AG04450 (cell line): Measurements from ENCODE around the gene FITM2. TPM values are rescaled to one million over a fixed set of nuclear protein-coding genes. Genes with fewer than 3 reads are reported as not detected.

Experiments used
- CTCF ChIA-PET: fragments of 300-600, 350-600 bp; formaldehyde crosslinking; extraction: SDS; loops from one replicate; lab custom pipeline; 2022; ENCODE audit warnings: antibody characterized with exemption, inconsistent platforms; lab: Charles Lee
- POLR2A ChIA-PET: fragments of 350-600 bp; formaldehyde crosslinking; extraction: SDS; loops from one replicate; lab custom pipeline; 2021; ENCODE audit warnings: antibody characterized with exemption, inconsistent platforms; lab: Yijun Ruan, JAX
- DNase-seq: peaks from one replicate; pipeline ENCODE4 v3.0.0-alpha.2; 2011; ENCODE audit warnings: low read depth, low spot score
- H3K27ac ChIP-seq: one replicate; pipeline ENCODE4 v1.5.1; 2012; ENCODE audit warnings: low read depth, low read length, control low read depth
- H3K27me3 ChIP-seq: one replicate; pipeline ENCODE4 v1.6.0; 2012; ENCODE audit warnings: low read length; ENCODE audit not compliant: control insufficient read depth, insufficient read depth
- H3K4me3 ChIP-seq: 2 replicates; pipeline ENCODE4 v1.5.1; 2011; ENCODE audit warnings: mild to moderate bottlenecking, low read depth, low read length, control low read depth
- H3K9me3 ChIP-seq: 2 replicates; pipeline ENCODE4 v1.5.1; 2012; ENCODE audit warnings: low read length; ENCODE audit not compliant: control insufficient read depth, insufficient read depth
- CTCF ChIP-seq: IDR thresholded peaks from 2 replicates; pipeline ENCODE4 v1.5.1; 2011; ENCODE audit warnings: low read depth, low read length, control low read depth, inconsistent platforms
- polyA plus RNA-seq: library from polyadenylated mRNA; depleted of rRNA; stranded (reverse); fragments of >200 nt; gene quantifications from 2 replicates; pipeline ENCODE4 v1.2.3, GENCODE V29; 2011

The FITM2 gene
- polyA plus RNA-seq, 1 experiment, result 4.4 TPM

- TF ChIP-seq CTCF, result no peak
- Histone ChIP-seq H3K27me3 (peaks cover 11% of the 10 kb centered on the region), H3K27ac (no peak overlapping the region), H3K4me3 (no peak overlapping the region), H3K9me3 (no peaks in the 10 kb centered on the region)
- CTCF ChIA-PET, result interaction anchor here (1.3 to 1.4 kb wide), 2 partner anchors 32 to 126 kb away, joined by 4 to 5 read pairs; no protein-coding TSS in a partner anchor
- POLR2A ChIA-PET, result no interaction called here
- DNase-seq, result no peak
Observed at GRCh38 chr20:44343162-44343675, 32.2 kb upstream of the FITM2 start.

- no peak for DNase-seq
- CTCF ChIA-PET, result interaction anchor here (1.2 to 1.4 kb wide), 3 partner anchors 31 to 125 kb away, joined by 4 to 5 read pairs (median 5); no protein-coding TSS in a partner anchor
Observed at GRCh38 chr20:44342248-44342647, 31.2 kb upstream of the FITM2 start.

GRCh38 chr20:44336725-44337380 lies 25.9 kb upstream of the FITM2 start, which contains the start of gene R3HDML:
Gene R3HDML (plus strand): TSS chr20:44337043. CDS start chr20:44337158, 115 bp downstream.
- CTCF ChIA-PET, result no interaction called here
- peaks cover 30% of the 10 kb centered on the region for H3K27me3 ChIP-seq
- H3K27ac ChIP-seq, result no peak within 1 kb of the TSS
- no peak within 1 kb of the TSS for H3K4me3 ChIP-seq
- H3K9me3 ChIP-seq, result no peaks in the 10 kb centered on the region
- POLR2A ChIA-PET, result no interaction called here
- no peak for TF ChIP-seq CTCF
- no peak for DNase-seq

More at GRCh38 chr20:44342248-44342647, 31.2 kb upstream of the FITM2 start:
- no peak overlapping the region for H3K4me3 ChIP-seq
- no peaks in the 10 kb centered on the region for H3K9me3 ChIP-seq
- TF ChIP-seq CTCF, result no peak
- POLR2A ChIA-PET, result no interaction called here
- H3K27me3 ChIP-seq, result peaks cover 16% of the 10 kb centered on the region
- H3K27ac ChIP-seq, result no peak overlapping the region

- H3K9me3 ChIP-seq, result no peaks in the 10 kb centered on the region
- ChIA-PET CTCF (no interaction called here), POLR2A (no interaction called here)
- H3K27me3 ChIP-seq, result peaks cover 30% of the 10 kb centered on the region
- no peak for TF ChIP-seq CTCF
- H3K4me3 ChIP-seq, result no peak overlapping the region
- DNase-seq, result no peak
- H3K27ac ChIP-seq, result no peak overlapping the region
Observed at GRCh38 chr20:44336086-44336485, 25.1 kb upstream of the FITM2 start.

- CTCF ChIA-PET, result no interaction called here
- TF ChIP-seq CTCF, result no peak
- no peak for DNase-seq
- H3K4me3 ChIP-seq, result no peak overlapping the region
- H3K27ac ChIP-seq, result no peak overlapping the region
- no peaks in the 10 kb centered on the region for H3K9me3 ChIP-seq
- H3K27me3 ChIP-seq, result peaks cover 30% of the 10 kb centered on the region
- POLR2A ChIA-PET, result interaction anchor here (0.6 kb wide), 1 partner anchor 1600 kb away, joined by 3 read pairs; no protein-coding TSS in a partner anchor
Observed at GRCh38 chr20:44335675-44336074, 24.7 kb upstream of the FITM2 start.
